ENCODE results near the gene MAP1LC3C. TPM values are rescaled to one million over a fixed set of nuclear protein-coding genes. Genes with fewer than 3 reads are reported as not detected.
A peak's percentile ranks its signal among the peaks of the same experiment; 100 is the strongest.

MAP1LC3C gene
- total RNA-seq, 4 donors from 2014 or later, result 0.85 to 6.7 TPM; not detected in 2

DNA sequence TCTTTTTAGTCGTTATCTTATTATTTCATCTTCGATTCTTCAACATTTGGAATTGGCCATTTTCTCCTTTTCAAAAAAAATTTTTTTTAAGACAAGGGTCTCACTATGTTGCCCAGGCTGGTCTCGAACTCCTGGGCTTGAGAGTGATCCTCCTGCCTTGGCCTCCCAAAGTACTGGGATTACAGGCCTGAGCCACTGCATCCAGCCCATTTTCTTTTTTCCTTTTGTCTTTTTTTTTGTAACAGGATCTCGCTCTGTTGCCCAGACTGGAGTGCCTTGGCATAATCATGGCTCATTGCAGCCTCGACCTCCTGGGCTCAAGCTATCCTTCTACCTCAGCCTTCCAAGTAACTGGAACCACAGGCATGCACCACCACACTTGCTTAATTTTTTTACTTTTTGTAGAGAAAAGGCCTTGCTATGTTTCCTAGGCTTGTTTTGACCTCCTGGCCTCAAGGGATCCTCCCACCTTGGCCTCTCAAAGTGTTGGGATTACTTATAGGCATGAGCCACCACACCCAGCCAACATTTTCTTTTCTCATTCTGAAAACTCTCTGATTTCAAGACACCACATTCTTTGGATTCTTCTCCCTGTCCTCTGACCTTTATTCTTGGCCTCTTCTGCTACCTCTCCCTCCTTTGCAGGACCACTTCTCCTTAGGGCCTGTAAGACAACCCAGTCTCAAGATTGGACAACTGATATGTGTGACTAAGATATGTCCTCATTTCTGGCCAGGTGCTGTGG, 6.0 kb upstream of the MAP1LC3C start:
- DNase-seq, result no peak
- H3K27ac ChIP-seq, result no peak overlapping the region
- peaks cover 0 to 4% (median 0%) of the 10 kb centered on the region in 4 donors for H3K27me3 ChIP-seq
- WGBS, 2 donors, result 78 to 87% methylated on average over 5 of the region's 5 CpGs
- intact Hi-C loops (cut with DNase I), result no loop called here
- no peaks in the 10 kb centered on the region for H3K4me1 ChIP-seq
- no peaks in the 10 kb centered on the region for H3K9me3 ChIP-seq
- no peaks in the 10 kb centered on the region for H3K36me3 ChIP-seq
- no peak for TF ChIP-seq POLR2A (IDR thresholded peaks at IDR 0.05)
- TF ChIP-seq, protein P1, sequence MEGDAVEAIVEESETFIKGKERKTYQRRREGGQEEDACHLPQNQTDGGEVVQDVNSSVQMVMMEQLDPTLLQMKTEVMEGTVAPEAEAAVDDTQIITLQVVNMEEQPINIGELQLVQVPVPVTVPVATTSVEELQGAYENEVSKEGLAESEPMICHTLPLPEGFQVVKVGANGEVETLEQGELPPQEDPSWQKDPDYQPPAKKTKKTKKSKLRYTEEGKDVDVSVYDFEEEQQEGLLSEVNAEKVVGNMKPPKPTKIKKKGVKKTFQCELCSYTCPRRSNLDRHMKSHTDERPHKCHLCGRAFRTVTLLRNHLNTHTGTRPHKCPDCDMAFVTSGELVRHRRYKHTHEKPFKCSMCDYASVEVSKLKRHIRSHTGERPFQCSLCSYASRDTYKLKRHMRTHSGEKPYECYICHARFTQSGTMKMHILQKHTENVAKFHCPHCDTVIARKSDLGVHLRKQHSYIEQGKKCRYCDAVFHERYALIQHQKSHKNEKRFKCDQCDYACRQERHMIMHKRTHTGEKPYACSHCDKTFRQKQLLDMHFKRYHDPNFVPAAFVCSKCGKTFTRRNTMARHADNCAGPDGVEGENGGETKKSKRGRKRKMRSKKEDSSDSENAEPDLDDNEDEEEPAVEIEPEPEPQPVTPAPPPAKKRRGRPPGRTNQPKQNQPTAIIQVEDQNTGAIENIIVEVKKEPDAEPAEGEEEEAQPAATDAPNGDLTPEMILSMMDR (IDR thresholded peaks at IDR 0.05), result no peak
- H3K4me3 ChIP-seq, result no peak overlapping the region

DNA sequence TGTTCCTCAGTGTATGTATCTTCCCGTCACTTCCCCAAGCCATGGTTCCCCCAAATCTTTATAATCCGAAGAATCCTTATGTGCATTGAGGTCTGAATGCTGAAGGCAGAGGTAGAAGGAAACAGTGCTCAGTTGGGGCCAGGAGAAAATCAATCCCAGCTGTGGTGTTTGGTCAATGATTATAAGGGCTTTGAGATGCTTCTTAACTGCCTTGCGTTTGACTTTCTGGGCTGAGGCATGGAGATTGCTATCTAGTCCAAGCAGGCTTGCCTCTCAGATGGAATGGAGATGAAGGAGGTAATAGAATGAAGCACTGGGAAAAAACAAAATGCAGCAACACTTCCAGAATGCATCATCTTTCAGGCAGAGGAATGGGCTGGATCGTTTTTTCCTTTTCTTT, 3.6 kb upstream of the MAP1LC3C start:
- WGBS, 2 donors, result 61 to 80% methylated on average over 4 of the region's 4 CpGs
- H3K9me3 ChIP-seq, result no peaks in the 10 kb centered on the region
- TF ChIP-seq POLR2A (IDR thresholded peaks at IDR 0.05), result no peak
- TF ChIP-seq, protein P1 (IDR thresholded peaks at IDR 0.05), result no peak
- intact Hi-C loops (cut with DNase I), result no loop called here
- H3K27ac ChIP-seq, result peak overlapping the region in 1 of 4 donors; percentile 53
- peaks cover 0 to 12% (median 3%) of the 10 kb centered on the region in 3 donors for H3K4me1 ChIP-seq
- no peak for DNase-seq
- no peak overlapping the region for H3K4me3 ChIP-seq
- peaks cover 0 to 4% (median 0%) of the 10 kb centered on the region in 4 donors for H3K27me3 ChIP-seq
- no peaks in the 10 kb centered on the region for H3K36me3 ChIP-seq

DNA sequence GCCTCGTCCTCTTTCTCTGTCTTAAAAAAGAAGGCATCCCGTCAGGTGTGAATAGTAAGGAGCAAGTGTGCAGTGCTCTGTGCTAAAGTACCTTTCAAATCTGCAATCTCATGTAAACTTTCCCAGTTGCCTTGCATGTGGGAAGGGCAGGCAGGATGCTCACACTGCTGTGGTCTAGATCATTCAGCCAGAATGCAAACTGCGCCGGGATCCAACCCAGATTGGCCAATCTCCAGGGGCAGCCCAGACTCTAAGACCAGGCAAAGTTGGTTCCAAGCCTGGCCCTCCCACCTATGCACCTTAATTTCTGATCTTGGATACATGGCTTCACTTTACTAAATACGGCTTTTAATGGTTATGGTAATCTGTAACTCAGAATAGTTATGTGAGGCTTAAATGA, 3.2 kb upstream of the MAP1LC3C start:
- no peak for TF ChIP-seq POLR2A (IDR thresholded peaks at IDR 0.05)
- TF ChIP-seq, protein P1 (IDR thresholded peaks at IDR 0.05), result no peak

DNA sequence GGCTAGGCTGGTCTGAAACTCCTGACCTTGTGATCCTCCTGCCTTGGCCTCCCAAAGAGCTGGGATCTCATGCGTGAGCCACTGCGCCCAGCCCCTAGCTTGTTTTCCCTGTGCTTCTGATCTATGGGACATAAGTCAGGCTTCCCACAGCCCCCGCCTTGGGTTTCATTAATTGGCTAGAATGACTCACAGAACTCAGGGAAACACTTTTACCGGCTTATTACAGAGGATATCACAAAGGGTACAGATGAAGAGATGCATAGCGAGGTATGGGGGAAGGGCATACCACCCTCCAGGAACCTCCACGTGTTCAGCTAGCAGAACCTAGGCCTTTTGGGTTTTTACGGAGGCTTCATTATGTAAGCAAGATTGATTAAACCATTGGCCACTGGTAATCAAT, 1.5 kb upstream of the MAP1LC3C start:
- Histone ChIP-seq H3K4me3 (no peak overlapping the region), H3K36me3 (no peaks in the 10 kb centered on the region), H3K4me1 (peaks cover 0 to 12% (median 3%) of the 10 kb centered on the region in 3 donors), H3K27me3 (peaks cover 0 to 4% (median 0%) of the 10 kb centered on the region in 4 donors), H3K27ac (no peak overlapping the region), H3K9me3 (no peaks in the 10 kb centered on the region)
- TF ChIP-seq POLR2A (IDR thresholded peaks at IDR 0.05), result no peak
- TF ChIP-seq, protein P1 (IDR thresholded peaks at IDR 0.05), result no peak
- WGBS, 2 donors, result 88 to 89% methylated on average over 7 of the region's 7 CpGs
- intact Hi-C loops (cut with DNase I), result no loop called here
- DNase-seq, result no peak

More for the DNA sequence above, 3.2 kb upstream of the MAP1LC3C start:
- peak overlapping the region in 2 of 4 donors; percentile 34 to 53 for H3K27ac ChIP-seq
- no peak for DNase-seq
- no peak overlapping the region for H3K4me3 ChIP-seq
- intact Hi-C loops (cut with DNase I), result no loop called here
- no peaks in the 10 kb centered on the region for H3K36me3 ChIP-seq
- WGBS, 2 donors, result 65 to 69% methylated on average over 5 of the region's 5 CpGs
- peaks cover 0 to 4% (median 0%) of the 10 kb centered on the region in 4 donors for H3K27me3 ChIP-seq
- peaks cover 0 to 12% (median 3%) of the 10 kb centered on the region in 3 donors for H3K4me1 ChIP-seq
- no peaks in the 10 kb centered on the region for H3K9me3 ChIP-seq

DNA sequence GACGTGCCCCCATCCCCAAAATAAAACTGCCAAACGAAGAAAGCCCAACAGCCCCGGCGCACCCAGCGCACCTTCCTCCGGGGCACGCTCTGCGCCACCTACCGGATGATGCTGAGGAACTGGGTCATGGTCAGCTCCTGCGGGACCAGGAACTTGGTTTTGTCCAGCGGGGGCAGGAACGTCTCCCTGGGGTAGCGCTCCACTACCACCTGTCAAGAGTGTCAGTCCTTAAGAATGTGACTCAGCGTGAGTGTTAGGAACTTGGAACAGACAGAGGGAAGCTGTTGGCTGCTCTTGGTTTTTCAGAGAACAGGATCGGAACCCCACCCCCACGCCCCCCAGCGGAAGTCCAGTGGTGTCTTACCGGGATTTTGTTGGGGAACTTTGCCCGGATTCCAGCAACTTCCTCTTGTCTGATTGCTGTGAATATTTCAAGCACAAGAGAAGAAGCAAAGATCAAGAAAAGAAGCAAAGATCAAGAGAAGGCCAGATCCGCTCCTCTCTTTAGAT, 431 bp downstream of the MAP1LC3C start:
- peaks cover 0 to 12% (median 3%) of the 10 kb centered on the region in 3 donors for H3K4me1 ChIP-seq
- peak overlapping the region in 2 of 4 donors; percentile 14 to 38 for H3K27ac ChIP-seq
- TF ChIP-seq POLR2A (IDR thresholded peaks at IDR 0.05), result no peak
- TF ChIP-seq, protein P1 (IDR thresholded peaks at IDR 0.05), result peak; percentile 13 to 49 (median 23)
- intact Hi-C loops (cut with DNase I), result no loop called here
- DNase-seq, result no peak
- no peaks in the 10 kb centered on the region for H3K9me3 ChIP-seq
- peak overlapping the region in 3 of 4 donors; percentile 10 to 58 (median 11) for H3K4me3 ChIP-seq
- H3K27me3 ChIP-seq, result peaks cover 0 to 4% (median 0%) of the 10 kb centered on the region in 4 donors
- H3K36me3 ChIP-seq, result no peaks in the 10 kb centered on the region
- WGBS, 2 donors, result 9 to 17% methylated on average over 4 to 13 of the region's 20 CpGs

Data from esophagus squamous epithelium (tissue), 5 donors.